ENCODE results near the gene SLAMF6.
"Not testable (repeated sequence)": the region's sequence is repeated elsewhere in the genome, so short reads cannot be mapped to it uniquely, and the experiment has no call there.

SLAMF6 gene

DNA sequence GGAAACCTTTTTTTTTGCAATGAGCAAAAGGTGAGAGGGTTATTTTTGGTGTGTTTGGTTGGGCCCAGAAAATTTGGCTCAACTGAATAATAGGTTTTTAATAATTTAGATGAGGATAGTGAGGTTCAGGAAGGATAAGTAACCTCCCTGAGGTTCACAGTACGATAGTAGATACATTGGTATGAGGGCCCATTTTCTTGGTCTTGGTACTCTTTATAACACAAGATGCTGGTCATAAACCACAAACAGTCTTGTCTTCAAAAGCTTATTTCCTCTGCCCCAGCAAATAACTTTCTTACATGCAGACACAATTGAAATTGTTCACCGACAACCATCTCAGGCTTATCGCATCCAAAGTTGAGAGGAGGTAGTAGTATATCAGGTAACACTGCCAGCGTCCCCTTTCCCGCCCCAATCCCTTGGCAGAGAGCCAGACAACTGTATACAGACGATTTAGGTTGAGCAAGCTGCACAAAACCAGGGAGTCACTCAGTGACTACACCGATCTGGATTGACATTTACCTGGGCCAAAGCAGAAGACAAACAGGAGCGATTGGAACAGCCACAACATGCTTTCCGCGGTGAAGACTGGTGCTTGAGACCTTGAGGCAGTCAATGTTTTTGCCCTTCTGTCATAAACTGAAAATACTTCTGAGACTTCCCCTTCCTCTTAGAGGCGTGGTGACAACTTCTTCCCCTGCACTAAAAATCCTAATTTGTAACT, at the start of gene SLAMF6:
Gene SLAMF6, minus strand, starts transcription at position 634 of the 724 bp plus-strand sequence. Its CDS starts 63 bp downstream, at position 571.
- DNase-seq: no peak

- no peak for DNase-seq
Measured at GRCh38 chr1:160570840-160571239, 47.8 kb upstream of the SLAMF6 start.

DNA sequence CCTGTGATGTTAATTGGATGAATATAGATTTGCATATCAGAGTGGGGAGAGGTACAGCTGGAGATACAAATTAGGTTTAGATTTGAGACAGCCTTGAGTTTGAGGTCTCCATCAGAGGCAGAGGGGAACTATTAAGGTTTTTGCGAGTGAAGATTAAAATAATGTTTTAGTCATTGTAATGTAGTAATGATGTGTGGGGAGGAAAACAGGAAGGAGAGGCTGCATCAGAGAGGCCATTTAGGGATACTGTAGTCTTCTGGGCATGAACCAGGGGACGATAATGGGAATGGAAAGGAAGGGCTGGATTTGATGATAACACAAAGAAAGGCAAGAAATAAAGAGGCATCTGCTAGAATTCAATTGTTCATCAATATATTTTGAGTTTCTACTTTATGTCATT, 46.8 kb upstream of the SLAMF6 start:
- no peak for DNase-seq

DNA sequence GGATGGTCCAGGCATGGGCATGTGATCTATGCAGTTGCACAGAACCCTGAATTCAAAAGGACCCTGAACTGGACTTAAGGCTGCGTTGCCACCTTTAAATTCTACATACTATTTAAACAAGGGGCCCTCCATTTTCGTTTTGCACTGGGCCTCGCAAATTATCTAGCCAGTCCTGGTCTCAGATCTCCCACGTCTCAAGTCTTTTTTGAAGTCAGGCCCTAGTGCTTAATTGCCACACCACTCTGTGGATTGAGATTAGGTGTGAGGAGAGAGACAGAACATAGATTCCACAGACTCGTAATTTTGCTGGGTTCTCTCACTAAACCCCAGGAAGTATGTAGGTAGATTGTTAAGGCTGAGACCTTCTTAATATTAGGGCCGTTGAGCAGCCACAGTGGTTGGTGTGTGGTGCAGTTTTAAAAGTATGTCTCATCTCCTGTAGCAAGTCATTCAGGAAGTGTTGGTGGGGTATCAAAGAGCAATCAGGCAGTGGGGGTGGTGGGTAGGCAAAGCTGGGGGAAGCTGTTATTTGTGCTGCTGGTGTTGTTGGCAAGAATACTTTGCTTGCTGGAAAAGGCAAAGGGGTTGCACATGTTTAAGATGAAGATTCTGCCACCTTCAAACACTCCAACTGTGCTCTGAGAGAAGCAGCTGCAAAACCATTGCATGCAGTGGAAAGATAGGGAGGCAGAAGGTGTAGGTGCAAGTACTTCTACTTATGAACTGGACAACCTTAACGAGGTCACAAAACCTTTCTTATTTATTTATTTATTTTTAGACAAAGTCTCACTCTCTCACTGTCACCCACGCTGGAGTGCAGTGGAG, 45.0 kb upstream of the SLAMF6 start:
- DNase-seq: no peak

DNA sequence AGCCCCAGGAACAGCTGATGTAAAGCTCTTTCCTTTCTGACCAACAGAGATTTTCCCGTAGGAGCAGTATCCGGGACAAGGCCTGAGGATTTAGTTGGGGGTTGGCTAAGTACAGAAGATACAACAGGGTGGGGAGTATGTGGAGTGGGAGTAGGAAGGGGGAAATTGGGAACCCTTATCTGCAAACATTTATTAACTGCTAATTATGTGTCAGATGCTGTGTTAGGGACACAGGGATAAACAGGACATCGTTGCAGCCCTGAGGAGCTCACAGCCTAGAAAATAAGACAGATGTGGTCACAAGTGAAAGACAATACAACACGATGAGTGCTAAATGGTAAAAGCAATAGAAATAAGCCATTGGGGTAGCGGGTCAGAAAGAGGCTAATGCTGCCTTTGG, 44.3 kb upstream of the SLAMF6 start:
- DNase-seq: no peak

GRCh38 chr1:160565564-160565963, 42.5 kb upstream of the SLAMF6 start:
- no peak for DNase-seq

GRCh38 chr1:160563230-160563629, 40.2 kb upstream of the SLAMF6 start:
- not testable (repeated sequence) for DNase-seq

- DNase-seq: not testable (repeated sequence)
Measured at GRCh38 chr1:160562745-160563144, 39.7 kb upstream of the SLAMF6 start.

GRCh38 chr1:160560806-160561205, 37.8 kb upstream of the SLAMF6 start:
- DNase-seq: no peak

- DNase-seq: no peak
Measured at GRCh38 chr1:160560045-160560705, 37.1 kb upstream of the SLAMF6 start.

GRCh38 chr1:160559437-160559836, 36.4 kb upstream of the SLAMF6 start:
- not testable (repeated sequence) for DNase-seq

DNA sequence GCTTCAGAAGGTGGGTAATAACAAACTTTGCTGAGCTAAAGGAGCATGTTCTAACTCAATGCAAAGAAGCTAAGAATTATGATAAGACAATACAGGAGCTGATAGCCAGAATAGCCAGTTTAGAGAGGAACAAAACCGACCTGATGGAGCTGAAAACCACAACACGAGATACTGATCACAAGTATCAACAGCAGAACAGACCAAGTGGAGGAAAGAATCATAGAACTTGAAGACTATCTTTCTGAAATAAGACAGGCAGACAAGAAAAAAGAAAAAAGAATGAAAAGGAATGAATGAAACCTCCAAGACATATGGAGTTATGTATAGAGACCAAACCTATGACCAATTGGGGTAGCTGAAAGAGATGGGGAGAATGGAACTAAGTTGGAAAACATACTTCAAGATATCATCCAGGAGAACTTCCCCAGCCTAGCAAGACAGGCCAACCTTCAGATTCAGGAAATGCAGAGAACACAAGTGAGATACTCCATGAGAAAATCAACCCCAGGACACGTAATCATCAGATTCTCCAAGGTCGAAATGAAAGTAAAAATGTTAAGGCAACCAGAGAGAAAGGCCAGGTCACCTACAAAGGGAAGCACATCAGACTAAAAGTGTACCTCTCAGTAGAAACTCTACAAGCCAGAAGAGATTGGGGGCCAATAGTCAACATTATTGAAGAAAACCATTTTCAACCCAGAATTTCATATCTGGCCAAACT, 35.8 kb upstream of the SLAMF6 start:
- no peak for DNase-seq

DNA sequence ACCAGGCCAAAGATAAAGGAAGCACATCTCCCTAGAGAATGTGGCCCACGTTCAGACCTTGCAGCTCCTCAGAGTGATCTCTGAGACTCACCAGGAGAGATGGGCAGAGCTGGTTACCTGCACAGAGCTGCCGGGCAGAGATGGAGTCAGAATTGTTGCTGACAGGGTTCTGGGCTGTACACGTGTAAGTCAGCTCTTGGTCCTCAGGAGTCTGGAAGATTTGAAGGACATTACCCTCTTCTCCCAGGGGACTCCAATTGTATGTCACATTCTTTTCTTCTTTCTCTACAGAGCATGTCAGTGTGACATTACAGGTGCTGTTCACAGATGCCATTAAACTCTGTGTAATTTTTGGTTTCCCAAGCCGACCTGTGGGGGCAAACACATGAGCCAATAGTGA, 30.7 kb upstream of the SLAMF6 start:
- DNase-seq: no peak

- DNase-seq: no peak
Measured at GRCh38 chr1:160552425-160552824, 29.4 kb upstream of the SLAMF6 start.

GRCh38 chr1:160550572-160551034, 27.5 kb upstream of the SLAMF6 start:
- no peak for DNase-seq

- no peak for DNase-seq
Measured at GRCh38 chr1:160549665-160550006, 26.6 kb upstream of the SLAMF6 start.

- no peak for DNase-seq
Measured at GRCh38 chr1:160548960-160549664, 26.1 kb upstream of the SLAMF6 start.

DNA sequence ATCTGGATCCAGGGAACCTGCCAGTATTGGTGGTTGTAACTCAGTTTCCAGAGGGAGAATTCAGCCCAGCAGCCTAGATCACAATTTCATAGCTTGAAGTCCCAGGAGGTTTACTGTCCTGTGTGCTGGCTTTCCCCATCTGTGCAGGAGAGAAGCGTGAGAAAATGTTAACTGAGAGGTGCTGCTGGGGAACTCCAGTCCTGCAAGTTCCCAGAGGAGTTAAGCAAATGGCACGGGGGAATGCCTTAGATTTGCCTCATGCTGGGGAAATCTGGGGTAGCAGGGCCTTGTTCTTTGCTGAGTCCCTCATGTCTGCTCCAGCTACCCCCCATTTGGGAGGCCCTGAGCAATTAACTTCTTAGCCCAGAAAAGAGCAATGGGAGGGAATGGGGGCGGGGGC, 25.1 kb upstream of the SLAMF6 start:
- DNase-seq: no peak

DNA sequence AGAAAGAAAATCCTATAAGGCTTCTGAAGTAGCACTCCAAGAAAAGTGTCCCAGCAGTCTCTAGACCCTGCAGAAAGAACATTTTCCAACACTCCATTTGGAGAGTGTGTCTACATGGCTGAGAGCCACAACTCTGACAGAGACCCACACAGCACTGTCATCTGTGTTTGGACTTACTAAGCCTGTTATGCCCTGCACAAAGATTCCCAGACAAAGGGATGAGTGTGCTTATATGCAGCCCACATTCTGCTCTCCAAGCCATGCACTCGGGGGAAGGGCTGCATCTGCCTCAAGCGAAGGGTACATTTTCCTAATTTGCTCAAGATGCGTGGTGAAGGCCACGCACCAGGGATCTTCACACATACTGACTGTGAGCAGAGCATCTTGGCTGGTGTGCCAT, 24.4 kb upstream of the SLAMF6 start:
- DNase-seq: no peak

DNA sequence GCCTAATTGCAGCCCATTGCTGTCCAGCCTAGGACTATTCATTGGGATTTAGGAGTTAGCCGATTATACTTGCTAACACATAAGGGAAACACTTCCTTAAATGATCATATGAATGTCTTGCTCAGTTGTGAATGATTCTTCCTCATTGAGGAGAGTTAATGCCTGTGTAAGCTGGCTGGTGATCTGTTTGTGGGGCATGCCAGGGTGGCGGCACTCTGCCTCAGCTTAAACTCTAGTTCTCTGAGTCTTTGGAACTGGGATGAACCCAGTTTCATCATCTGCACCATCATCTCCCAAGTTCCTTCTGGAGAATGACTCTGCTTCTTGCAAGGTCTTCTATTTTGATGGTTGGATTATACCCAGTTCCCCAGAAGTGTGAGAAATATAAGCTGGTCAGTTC, 23.9 kb upstream of the SLAMF6 start:
- DNase-seq: no peak

- DNase-seq: no peak
Measured at GRCh38 chr1:160544647-160545046, 21.6 kb upstream of the SLAMF6 start.

- DNase-seq: no peak
Measured at GRCh38 chr1:160542303-160542945, 19.4 kb upstream of the SLAMF6 start.
